ENCODE results near the gene RAB3IL1. TPM values are rescaled to one million over a fixed set of nuclear protein-coding genes. Genes with fewer than 3 reads are reported as not detected.

RAB3IL1 gene
- total RNA-seq, 1 experiment from 2014 or later: 18.1 TPM

GRCh38 chr11:61883947-61884346 is 33.4 kb downstream of the RAB3IL1 start:
- Histone ChIP-seq H4K20me1 (ENCODE audit: insufficient read depth) (no peaks in the 10 kb centered on the region), H3K36me3 (ENCODE audit: control insufficient read depth in 1 of 2, insufficient read depth in 2 of 2, low read length in 2 of 2) (peaks cover 0 to 3% of the 10 kb centered on the region in 2 experiments; a peak in 2 of 4 replicates), H3K27ac (ENCODE audit: low read depth, low read length) (no peak overlapping the region), H3K4me2 (ENCODE audit: low read length) (no peak overlapping the region), H3K79me2 (ENCODE audit: insufficient read depth, low read length) (no peaks in the 10 kb centered on the region), H3K9ac (ENCODE audit: low read length) (no peak overlapping the region), H3K9me3 (ENCODE audit: control insufficient read depth in 1 of 2, insufficient read depth in 1 of 2, low read depth in 1 of 2, low read length in 2 of 2) (peaks cover 0 to 6% of the 10 kb centered on the region in 2 experiments; a peak in 1 of 4 replicates), H2AFZ (ENCODE audit: low read depth, low read length, poor library complexity, severe bottlenecking) (no peak overlapping the region), H3K9me2 (ENCODE audit: insufficient read depth) (no peaks in the 10 kb centered on the region), H3K4me3 (replicated peaks in 1 of 2; ENCODE audit: low read depth in 1 of 2, low read length in 2 of 2) (no peak overlapping the region), H3K27me3 (ENCODE audit: insufficient read depth, low read length) (no peaks in the 10 kb centered on the region), H3K4me1 (ENCODE audit: control insufficient read depth in 1 of 2, insufficient read depth in 2 of 2, low read length in 2 of 2) (peaks cover 11 to 24% of the 10 kb centered on the region in 2 experiments; a peak in 3 of 4 replicates)
- ChIA-PET CTCF (interaction anchor here (2.0 kb wide), 1 partner anchor 13 kb away, joined by 4 read pairs; no protein-coding TSS in a partner anchor), RAD21 (ENCODE audit: low non-redundant PET in 1 of 2, low total read pairs in 2 of 2, uncharacterized antibody in 2 of 2, unreplicated experiment in 2 of 2) (no interaction called here), POLR2A (no interaction called here)
- no peak for DNase-seq (ENCODE audit: low read depth, low spot score)
- BruUV-seq (replicated peaks): no TSS peak
- no peak for TF ChIP-seq POLR2AphosphoS5 (IDR thresholded peaks at IDR 0.05; ENCODE audit: low read depth, low read length)
- TF ChIP-seq ATF3 (IDR thresholded peaks at IDR 0.05): no peak
- TF ChIP-seq RAD21 (IDR thresholded peaks at IDR 0.05; ENCODE audit: low read depth): no peak
- no peak for TF ChIP-seq SIN3A (IDR thresholded peaks at IDR 0.05; ENCODE audit: low read depth)
- TF ChIP-seq CTCF (IDR thresholded peaks at IDR 0.05 in 2 of 3, conservative IDR thresholded peaks at IDR 0.05 in 1 of 3; ENCODE audit: borderline replicate concordance in 1 of 3, insufficient read depth in 1 of 3, low read depth in 2 of 3, low read length in 2 of 3): no peak
- TF ChIP-seq ZBTB33 (IDR thresholded peaks at IDR 0.05; ENCODE audit: extremely low read depth, insufficient replicate concordance, low read length): no peak
- no peak for TF ChIP-seq EZH2phosphoT487 (IDR thresholded peaks at IDR 0.05; ENCODE audit: borderline replicate concordance)
- TF ChIP-seq EGR1 (IDR thresholded peaks at IDR 0.05; ENCODE audit: low read depth): no peak
- no peak for TF ChIP-seq EZH2 (IDR thresholded peaks at IDR 0.05)
- no peak for TF ChIP-seq SRF (IDR thresholded peaks at IDR 0.05; ENCODE audit: low read depth)
- no peak for TF ChIP-seq POLR2A (IDR thresholded peaks at IDR 0.05; ENCODE audit: borderline replicate concordance, extremely low read depth, insufficient read depth, insufficient read length)
- TF ChIP-seq CEBPB (IDR thresholded peaks at IDR 0.05; ENCODE audit: low read depth): no peak
- TF ChIP-seq FOSL1 (IDR thresholded peaks at IDR 0.05; ENCODE audit: low read depth): no peak
- TF ChIP-seq CBX3 (IDR thresholded peaks at IDR 0.05; ENCODE audit: low read depth): no peak
- ATAC-seq: no peak
- intact Hi-C loops (cut with micrococcal nuclease): no loop called here

Data from HCT116 (cell line).